MM.1S (cell line): ENCODE data around the gene NEURL1.

ENCODE experiments used
- DNase-seq: peaks from one replicate; pipeline ENCODE4 v3.0.0-alpha.2; 2015
- H2AFZ ChIP-seq: fragments of 300-600 bp; sonication (generic); 2 replicates; pipeline ENCODE4 v1.6.0; 2016; ENCODE audit warnings: antibody characterized with exemption, low read length
- H3F3A ChIP-seq: fragments of 300-600 bp; sonication (generic); 2 replicates; pipeline ENCODE4 v1.6.1; 2016; ENCODE audit warnings: mild to moderate bottlenecking, antibody characterized with exemption, low read length, moderate library complexity, mixed read lengths; ENCODE audit not compliant: insufficient read depth
- H3K27ac ChIP-seq: fragments of 300-600 bp; sonication (generic); 2 replicates; pipeline ENCODE4 v1.5.1; 2016; ENCODE audit warnings: mild to moderate bottlenecking, low read length
- H3K27me3 ChIP-seq: fragments of 300-600 bp; sonication (generic); replicated peaks from 2 replicates; pipeline ENCODE4 v1.6.0; 2016; ENCODE audit warnings: low read length; ENCODE audit not compliant: insufficient read depth
- H3K36me3 ChIP-seq: fragments of 300-600 bp; sonication (generic); replicated peaks from 2 replicates; pipeline ENCODE4 v1.6.1; 2016; ENCODE audit warnings: mild to moderate bottlenecking, low read length, mixed read lengths; ENCODE audit not compliant: insufficient read depth
- H3K4me1 ChIP-seq: fragments of 300-600 bp; sonication (generic); 2 replicates; pipeline ENCODE4 v1.6.1; 2016; ENCODE audit warnings: low read length, mixed read lengths
- H3K4me2 ChIP-seq: fragments of 300-600 bp; sonication (generic); 2 replicates; pipeline ENCODE4 v1.6.0; 2016; ENCODE audit warnings: low read depth, low read length
- H3K4me3 ChIP-seq: fragments of 300-600 bp; sonication (generic); 2 replicates; pipeline ENCODE4 v1.5.1; 2016; ENCODE audit warnings: low read length, mixed read lengths
- H3K79me2 ChIP-seq: fragments of 300-600 bp; sonication (generic); 2 replicates; pipeline ENCODE4 v1.6.1; 2016; ENCODE audit warnings: mixed run types, low read length, mixed read lengths
- H3K9ac ChIP-seq: fragments of 300-600 bp; sonication (generic); 2 replicates; pipeline ENCODE4 v1.6.1; 2016; ENCODE audit warnings: low read length, mixed read lengths
- H3K9me2 ChIP-seq: fragments of 300-600 bp; sonication (generic); replicated peaks from 2 replicates; pipeline ENCODE4 v1.6.1; 2016; ENCODE audit warnings: mild to moderate bottlenecking, low read length, mixed read lengths; ENCODE audit not compliant: insufficient read depth
- H3K9me3 ChIP-seq: fragments of 300-600 bp; sonication (generic); replicated peaks from 2 replicates; pipeline ENCODE4 v1.6.1; 2016; ENCODE audit warnings: mild to moderate bottlenecking, low read length, mixed read lengths; ENCODE audit not compliant: insufficient read depth
- H4K20me1 ChIP-seq: fragments of 300-600 bp; sonication (generic); 2 replicates; pipeline ENCODE4 v1.6.1; 2016; ENCODE audit warnings: mild to moderate bottlenecking, low read length, moderate library complexity, mixed read lengths; ENCODE audit not compliant: insufficient read depth
- CTCF ChIP-seq: fragments of 300-600 bp; sonication (generic); IDR thresholded peaks from 2 replicates; pipeline ENCODE4 v1.5.1; 2016; ENCODE audit warnings: antibody characterized with exemption, low read length, mixed read lengths
- EZH2 ChIP-seq: fragments of 300-600 bp; sonication (generic); optimal IDR thresholded peaks from 2 replicates; pipeline ENCODE3; 2017; ENCODE audit warnings: low read depth, mild to moderate bottlenecking, antibody characterized with exemption, low read length, mixed read lengths
- EZH2phosphoT487 ChIP-seq: fragments of 300-600 bp; sonication (generic); IDR thresholded peaks from 2 replicates; pipeline ENCODE4 v1.6.1; 2018; ENCODE audit warnings: antibody characterized with exemption, low read length

The NEURL1 gene

GRCh38 chr10:103563231-103564115 lies 70.0 kb downstream of the NEURL1 start:
- Histone ChIP-seq H3K79me2 (no peaks in the 10 kb centered on the region), H3K9me3 (no peaks in the 10 kb centered on the region), H3K27me3 (no peaks in the 10 kb centered on the region), H3K9me2 (no peaks in the 10 kb centered on the region), H3K27ac (no peak overlapping the region), H3K4me2 (no peak overlapping the region), H3K4me3 (no peak overlapping the region), H3F3A (no peaks in the 10 kb centered on the region), H2AFZ (no peak overlapping the region), H4K20me1 (no peaks in the 10 kb centered on the region), H3K9ac (no peak overlapping the region), H3K36me3 (no peaks in the 10 kb centered on the region), H3K4me1 (no peaks in the 10 kb centered on the region)
- TF ChIP-seq CTCF, result no peak
- TF ChIP-seq EZH2phosphoT487, result no peak
- TF ChIP-seq EZH2, result no peak
- DNase-seq, result no peak

- H3K4me3 ChIP-seq, result no peak overlapping the region
- no peaks in the 10 kb centered on the region for H3K36me3 ChIP-seq
- H3K79me2 ChIP-seq, result no peaks in the 10 kb centered on the region
- no peak overlapping the region for H3K27ac ChIP-seq
- no peaks in the 10 kb centered on the region for H3K27me3 ChIP-seq
- H3K4me1 ChIP-seq, result no peaks in the 10 kb centered on the region
- H3K9me3 ChIP-seq, result no peaks in the 10 kb centered on the region
- H3K4me2 ChIP-seq, result no peak overlapping the region
- H3K9me2 ChIP-seq, result no peaks in the 10 kb centered on the region
- H3K9ac ChIP-seq, result no peak overlapping the region
- no peak for TF ChIP-seq CTCF
- TF ChIP-seq EZH2, result no peak
- no peaks in the 10 kb centered on the region for H4K20me1 ChIP-seq
- H3F3A ChIP-seq, result no peaks in the 10 kb centered on the region
- DNase-seq, result no peak
- H2AFZ ChIP-seq, result no peak overlapping the region
Observed at GRCh38 chr10:103564116-103564501, 70.6 kb downstream of the NEURL1 start.

GRCh38 chr10:103564776-103565520 lies 71.4 kb downstream of the NEURL1 start:
- H3K9me3 ChIP-seq, result no peaks in the 10 kb centered on the region
- TF ChIP-seq EZH2 (no peak), CTCF (peak; percentile 91), EZH2phosphoT487 (no peak)
- no peaks in the 10 kb centered on the region for H3K4me1 ChIP-seq
- no peaks in the 10 kb centered on the region for H3F3A ChIP-seq
- no peaks in the 10 kb centered on the region for H4K20me1 ChIP-seq
- H3K4me3 ChIP-seq, result no peak overlapping the region
- no peaks in the 10 kb centered on the region for H3K36me3 ChIP-seq
- no peak overlapping the region for H3K9ac ChIP-seq
- H3K9me2 ChIP-seq, result no peaks in the 10 kb centered on the region
- peak; percentile 37 for DNase-seq
- H3K27ac ChIP-seq, result no peak overlapping the region
- H3K79me2 ChIP-seq, result no peaks in the 10 kb centered on the region
- no peaks in the 10 kb centered on the region for H3K27me3 ChIP-seq
- no peak overlapping the region for H3K4me2 ChIP-seq
- H2AFZ ChIP-seq, result no peak overlapping the region
